ENCODE results near the gene ZC3H12C. TPM values are rescaled to one million over a fixed set of nuclear protein-coding genes. Genes with fewer than 3 reads are reported as not detected.

Gene ZC3H12C
- total and polyA plus RNA-seq, 2 of the 13 experiments (the other 11 are each of a cell fraction or from before 2014, with no cell fraction given) = 2.4 to 5.7 TPM

- no peak overlapping the region for H3K27ac ChIP-seq (ENCODE audit: extremely low read length, insufficient read depth, low read length)
- intact Hi-C loops (cut with micrococcal nuclease; ENCODE audit: unreplicated experiment) (no loop called here), in situ Hi-C loops (cut with HindIII; ENCODE audit: extremely low pct_ligation_motif_present, low pct_unique_long_range_greater_than_20kb) (no loop called here)
- ATAC-seq (no peak), FAIRE-seq (no peak), DNase-seq (ENCODE audit: low spot score) (no peak)
- H3K4me2 ChIP-seq (ENCODE audit: low read depth, low read length) = no peak overlapping the region
- H4K20me1 ChIP-seq (ENCODE audit: insufficient read depth, low read length) = no peaks in the 10 kb centered on the region
- no peaks in the 10 kb centered on the region for H3K27me3 ChIP-seq (ENCODE audit: control insufficient read depth in 1 of 2, insufficient read depth in 2 of 2, low read length in 2 of 2)
- H3K9ac ChIP-seq (ENCODE audit: insufficient read depth, low read depth, low read length) = no peak overlapping the region
- 88% methylated on average over 5 of the region's 5 CpGs for WGBS (ENCODE audit: low lambda C conversion rate)
- H3K4me1 ChIP-seq (ENCODE audit: insufficient read depth, low read length) = no peaks in the 10 kb centered on the region
- ChIA-PET POLR2A (no interaction called here), CTCF (ENCODE audit: low intra/inter-chr PET ratio, low total read pairs) (no interaction called here)
- no peak overlapping the region for H2AFZ ChIP-seq (ENCODE audit: low read length)
- no peaks in the 10 kb centered on the region for H3K79me2 ChIP-seq (ENCODE audit: insufficient read depth, low read length)
- H3K36me3 ChIP-seq (replicated peaks in 1 of 2; ENCODE audit: control insufficient read depth in 1 of 2, insufficient read depth in 2 of 2, low read length in 2 of 2) = peaks cover 0 to 2% of the 10 kb centered on the region in 2 experiments; a peak in 1 of 5 replicates
- no peak overlapping the region for H3K4me3 ChIP-seq (replicated peaks in 1 of 3; ENCODE audit: insufficient read depth in 1 of 3, low read depth in 2 of 3, low read length in 3 of 3)
- no TSS peak for BruUV-seq (replicated peaks)
- H3K9me3 ChIP-seq (ENCODE audit: low read length) = no peaks in the 10 kb centered on the region
- no peak for TF ChIP-seq ATRX (CRISPR knock-in tag; IDR thresholded peaks at IDR 0.05; ENCODE audit: borderline replicate concordance)
- no peak for TF ChIP-seq SAP130 (CRISPR knock-in tag; IDR thresholded peaks at IDR 0.05; ENCODE audit: low read depth)
- no peak for TF ChIP-seq RBFOX2 (IDR thresholded peaks at IDR 0.05; ENCODE audit: low read depth, low read length)
- TF ChIP-seq CEBPB (IDR thresholded peaks at IDR 0.05; ENCODE audit: borderline replicate concordance, low read depth, low read length) = no peak
- no peak for TF ChIP-seq ZFP91 (CRISPR knock-in tag; IDR thresholded peaks at IDR 0.05; ENCODE audit: borderline replicate concordance)
- no peak for TF ChIP-seq MYNN (CRISPR knock-in tag; IDR thresholded peaks at IDR 0.05; ENCODE audit: low read depth)
- TF ChIP-seq SMAD3 (CRISPR knock-in tag; IDR thresholded peaks at IDR 0.05) = no peak
- TF ChIP-seq NR2F6 (IDR thresholded peaks at IDR 0.05) = no peak
- no peak for TF ChIP-seq NR2F6 (CRISPR knock-in tag; IDR thresholded peaks at IDR 0.05)
- TF ChIP-seq AHR (CRISPR knock-in tag; IDR thresholded peaks at IDR 0.05) = no peak
- TF ChIP-seq ZNF652 (CRISPR knock-in tag; IDR thresholded peaks at IDR 0.05; ENCODE audit: borderline replicate concordance, low read depth) = no peak
- TF ChIP-seq ZSCAN30 (CRISPR knock-in tag; IDR thresholded peaks at IDR 0.05) = no peak
- TF ChIP-seq ARNT (IDR thresholded peaks at IDR 0.05) = no peak
- no peak for TF ChIP-seq HNF1A (IDR thresholded peaks at IDR 0.05; ENCODE audit: low read depth)
- TF ChIP-seq HNF1A (CRISPR knock-in tag; IDR thresholded peaks at IDR 0.05; ENCODE audit: borderline replicate concordance) = no peak
- no peak for TF ChIP-seq ZBTB2 (CRISPR knock-in tag; IDR thresholded peaks at IDR 0.05; ENCODE audit: low read depth)
- TF ChIP-seq ZNF552 (CRISPR knock-in tag; IDR thresholded peaks at IDR 0.05; ENCODE audit: borderline replicate concordance) = no peak
- TF ChIP-seq ZKSCAN1 (IDR thresholded peaks at IDR 0.05; ENCODE audit: low read length) = no peak
These were observed 75.0 kb downstream of the ZC3H12C start for GRCh38 chr11:110168033-110168803.
